ENCODE measurements around the gene SORBS1.

SORBS1 gene

GRCh38 chr10:95404864-95405263 lies 156.3 kb downstream of the SORBS1 start:
- DNase-seq, result no peak

GRCh38 chr10:95404462-95404858 lies 156.7 kb downstream of the SORBS1 start:
- no peak for DNase-seq

- DNase-seq, result no peak
Measured at GRCh38 chr10:95403700-95404461, 157.3 kb downstream of the SORBS1 start.

GRCh38 chr10:95401704-95402469 lies 159.3 kb downstream of the SORBS1 start:
- no peak for DNase-seq

GRCh38 chr10:95400787-95401186 lies 160.4 kb downstream of the SORBS1 start:
- DNase-seq, result no peak

- DNase-seq, result no peak
Measured at GRCh38 chr10:95399183-95399582, 162.0 kb downstream of the SORBS1 start.

GRCh38 chr10:95397747-95398146 lies 163.4 kb downstream of the SORBS1 start:
- no peak for DNase-seq

GRCh38 chr10:95395947-95396449 lies 165.2 kb downstream of the SORBS1 start:
- no peak for DNase-seq

GRCh38 chr10:95394161-95394880 lies 166.8 kb downstream of the SORBS1 start:
- no peak for DNase-seq

GRCh38 chr10:95392681-95393164 lies 168.4 kb downstream of the SORBS1 start:
- DNase-seq, result no peak

- DNase-seq, result no peak
Measured at GRCh38 chr10:95392217-95392584, 169.0 kb downstream of the SORBS1 start.

GRCh38 chr10:95391581-95392216 lies 169.5 kb downstream of the SORBS1 start:
- no peak for DNase-seq

- DNase-seq, result no peak
Measured at GRCh38 chr10:95391164-95391563, 170.0 kb downstream of the SORBS1 start.

GRCh38 chr10:95389982-95390381 lies 171.2 kb downstream of the SORBS1 start:
- no peak for DNase-seq

- DNase-seq, result no peak
Measured at GRCh38 chr10:95389176-95389575, 172.0 kb downstream of the SORBS1 start.

- peak; percentile 41 for DNase-seq
Measured at GRCh38 chr10:95388539-95388938, 172.6 kb downstream of the SORBS1 start.

GRCh38 chr10:95388109-95388471 lies 173.1 kb downstream of the SORBS1 start:
- DNase-seq, result no peak

GRCh38 chr10:95384011-95384704 lies 177.0 kb downstream of the SORBS1 start:
- DNase-seq, result no peak

- DNase-seq, result no peak
Measured at GRCh38 chr10:95382596-95382995, 178.6 kb downstream of the SORBS1 start.

GRCh38 chr10:95382174-95382573 lies 179.0 kb downstream of the SORBS1 start:
- DNase-seq, result no peak

GRCh38 chr10:95377950-95378349 lies 183.2 kb downstream of the SORBS1 start:
- no peak for DNase-seq

GRCh38 chr10:95375418-95375817 lies 185.8 kb downstream of the SORBS1 start:
- DNase-seq, result no peak
